ENCODE measurements around the gene RSRC1.
"Not testable (repeated sequence)": the region's sequence is repeated elsewhere in the genome, so short reads cannot be mapped to it uniquely, and the experiment has no call there.

RSRC1 gene

GRCh38 chr3:158221426-158221825, 111.5 kb downstream of the RSRC1 start:
- DNase-seq, result no peak

GRCh38 chr3:158226429-158226828, 116.5 kb downstream of the RSRC1 start:
- DNase-seq, result no peak

- DNase-seq, result not testable (repeated sequence)
These were observed 119.1 kb downstream of the RSRC1 start for GRCh38 chr3:158228942-158229341.

DNA sequence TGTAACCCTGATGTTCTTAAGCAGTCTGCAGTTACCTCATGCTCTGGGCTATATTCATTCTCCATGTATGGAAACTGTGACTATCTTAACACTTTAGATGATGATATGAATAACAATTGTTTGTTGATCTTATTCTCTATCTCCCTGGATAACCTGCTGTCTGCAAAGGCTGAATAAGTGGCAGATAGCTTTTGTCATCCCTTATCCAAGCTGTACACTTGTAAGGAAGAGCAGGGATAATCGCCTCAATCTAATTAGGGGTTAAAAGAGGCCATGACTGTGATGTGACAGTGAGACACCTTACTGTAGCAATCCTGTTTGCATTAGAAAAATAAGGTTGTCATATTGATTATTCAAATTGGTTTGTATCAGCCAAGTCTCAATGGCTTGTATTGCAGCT, 123.9 kb downstream of the RSRC1 start:
- DNase-seq, result no peak

DNA sequence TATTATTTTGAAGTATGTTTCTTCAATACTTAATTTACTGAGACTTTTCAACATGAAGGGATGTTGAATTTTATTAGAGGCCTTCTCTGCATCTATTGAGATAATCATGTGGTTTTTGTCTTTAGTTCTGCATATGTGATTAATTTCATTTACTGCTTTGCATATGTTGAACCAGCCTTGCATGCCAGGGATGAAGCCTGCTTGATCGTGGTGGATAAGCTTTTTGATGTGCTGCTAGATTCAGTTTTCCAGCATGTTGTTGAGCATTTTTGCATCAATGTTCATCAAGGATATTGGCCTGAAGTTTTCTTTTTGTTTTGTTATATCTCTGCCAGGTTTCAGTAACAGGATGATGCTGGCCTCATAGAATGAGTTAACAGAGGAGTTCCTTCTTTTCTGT, 134.4 kb downstream of the RSRC1 start:
- DNase-seq, result no peak

DNA sequence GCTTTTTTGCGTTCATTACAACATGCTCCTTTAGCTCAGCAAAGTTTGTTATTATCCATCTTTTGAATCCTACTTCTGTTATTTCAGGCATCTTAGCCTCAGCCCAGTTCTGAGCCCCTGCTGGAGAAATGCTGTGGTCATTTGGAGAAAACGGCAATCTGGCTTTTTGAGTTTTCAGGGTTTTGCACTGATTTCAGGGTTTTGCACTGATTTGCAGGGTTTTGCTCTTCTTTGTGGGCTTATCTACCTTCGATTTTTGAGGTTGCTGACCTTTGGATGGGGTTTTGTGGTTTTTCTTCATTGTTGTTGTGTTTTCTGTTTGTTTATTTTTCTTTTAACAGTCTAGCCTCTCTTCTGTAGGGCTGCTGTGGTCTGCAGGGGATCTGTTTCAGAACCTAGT, 137.4 kb downstream of the RSRC1 start:
- DNase-seq, result no peak

- no peak for DNase-seq
These were observed 138.4 kb downstream of the RSRC1 start for GRCh38 chr3:158248261-158248660.

DNA sequence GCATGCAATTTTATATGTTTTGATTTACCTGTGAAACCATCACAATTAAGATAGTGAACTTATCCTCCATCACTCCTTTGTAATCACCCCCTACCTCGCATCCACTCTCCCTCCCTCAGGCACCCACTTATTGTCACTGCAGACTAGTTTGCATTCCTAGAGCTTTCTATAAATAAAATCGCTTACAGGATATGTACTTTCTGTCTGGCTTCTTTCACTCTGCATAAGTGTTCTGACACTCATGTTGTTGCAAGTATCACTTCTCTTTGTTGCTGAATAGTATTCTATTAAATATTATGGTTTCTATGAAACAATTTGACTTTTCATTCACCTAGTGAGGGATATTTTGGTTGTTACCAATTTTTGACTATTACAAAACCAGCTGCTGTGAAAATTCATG, 139.3 kb downstream of the RSRC1 start:
- DNase-seq, result no peak

- DNase-seq, result no peak
These were observed 148.7 kb downstream of the RSRC1 start for GRCh38 chr3:158258619-158259018.

DNA sequence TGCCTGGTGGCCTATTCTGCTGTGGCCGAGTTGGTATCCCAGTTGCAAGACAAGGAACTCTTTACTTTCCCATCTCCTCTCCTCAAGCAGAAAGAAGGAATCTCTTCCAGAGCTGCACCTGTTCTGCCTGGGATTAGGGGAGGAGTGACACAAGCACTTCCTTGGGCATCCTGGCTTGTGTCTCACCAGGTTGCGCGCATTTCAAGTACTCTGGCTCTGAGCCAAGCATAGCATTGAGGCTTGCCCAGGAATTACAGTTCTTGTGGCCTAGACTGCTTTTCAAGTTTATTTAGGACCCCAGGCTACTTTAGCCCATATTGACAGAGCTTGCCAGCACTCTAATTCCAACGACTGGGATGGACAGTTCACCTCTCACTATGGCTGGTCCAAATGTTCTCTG, 150.5 kb downstream of the RSRC1 start:
- DNase-seq, result no peak

DNA sequence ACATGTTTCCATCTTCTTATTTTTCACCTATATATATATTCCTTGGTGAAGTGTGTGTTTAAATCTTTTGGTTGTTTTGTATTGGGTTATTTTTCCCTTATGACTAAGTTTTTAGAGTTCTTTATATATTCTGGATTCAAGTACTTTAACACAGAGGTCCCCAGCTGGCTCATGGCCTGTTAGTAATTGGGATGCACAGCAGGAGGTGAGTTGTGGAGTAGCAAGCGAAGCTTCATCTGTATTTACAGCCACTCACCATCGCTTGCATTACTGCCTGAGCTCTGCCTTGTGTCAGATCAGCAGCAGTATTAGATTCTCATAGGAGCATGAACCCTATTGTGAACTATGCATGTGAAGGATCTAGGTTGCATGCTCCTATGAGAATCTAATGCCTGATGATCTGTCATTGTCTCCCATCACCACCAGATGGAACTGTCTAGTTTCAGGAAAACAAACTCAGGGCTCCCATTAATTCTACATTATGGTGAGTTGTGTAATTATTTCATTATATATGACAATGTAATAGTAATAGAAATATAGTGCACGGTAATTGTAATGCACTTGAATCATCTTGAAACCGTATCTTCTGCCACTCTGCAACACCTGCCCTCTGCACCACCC, 151.6 kb downstream of the RSRC1 start:
- no peak for DNase-seq

- DNase-seq, result no peak
These were observed 155.0 kb downstream of the RSRC1 start for GRCh38 chr3:158264894-158265293.

GRCh38 chr3:158267015-158267414, 157.1 kb downstream of the RSRC1 start:
- no peak for DNase-seq

- DNase-seq, result no peak
These were observed 160.1 kb downstream of the RSRC1 start for GRCh38 chr3:158269942-158270341.

- no peak for DNase-seq
These were observed 162.2 kb downstream of the RSRC1 start for GRCh38 chr3:158272081-158272480.

DNA sequence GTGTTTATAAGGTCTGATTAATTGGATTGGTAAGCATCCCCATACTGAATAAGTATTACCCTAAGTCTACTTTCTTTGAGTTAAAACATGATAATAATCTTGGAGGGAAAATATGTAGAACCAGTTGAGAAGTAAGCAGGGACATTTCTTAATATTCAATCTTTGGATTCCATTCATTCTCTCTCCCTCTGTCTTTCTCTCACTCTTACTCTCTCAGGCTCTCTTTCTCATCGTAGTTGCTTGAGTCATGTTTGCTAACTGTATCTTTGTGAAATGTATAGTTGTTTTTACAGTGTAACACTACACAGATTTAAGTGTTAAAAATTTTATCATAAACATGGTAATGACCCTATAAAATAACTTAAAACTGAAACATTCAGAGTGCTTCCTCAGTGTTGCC, 163.8 kb downstream of the RSRC1 start:
- no peak for DNase-seq

DNA sequence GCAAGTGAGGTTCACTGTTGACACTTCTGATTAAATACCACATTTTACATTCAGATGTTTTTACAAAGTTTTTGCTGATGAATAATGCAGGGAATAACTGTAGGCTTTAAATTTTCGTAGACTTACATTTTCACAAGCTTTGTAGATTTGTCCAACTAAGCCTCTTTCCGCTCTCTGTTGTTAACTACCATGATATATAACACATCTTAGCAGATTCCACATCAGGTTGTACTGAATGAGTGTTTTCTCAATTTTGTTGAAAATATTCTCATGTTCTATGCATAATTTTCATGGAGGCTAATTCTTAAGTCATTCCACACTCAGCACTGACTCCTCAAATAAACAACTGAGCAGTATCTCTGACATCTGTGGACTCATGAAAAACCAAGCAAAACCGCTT, 168.3 kb downstream of the RSRC1 start:
- DNase-seq, result no peak

DNA sequence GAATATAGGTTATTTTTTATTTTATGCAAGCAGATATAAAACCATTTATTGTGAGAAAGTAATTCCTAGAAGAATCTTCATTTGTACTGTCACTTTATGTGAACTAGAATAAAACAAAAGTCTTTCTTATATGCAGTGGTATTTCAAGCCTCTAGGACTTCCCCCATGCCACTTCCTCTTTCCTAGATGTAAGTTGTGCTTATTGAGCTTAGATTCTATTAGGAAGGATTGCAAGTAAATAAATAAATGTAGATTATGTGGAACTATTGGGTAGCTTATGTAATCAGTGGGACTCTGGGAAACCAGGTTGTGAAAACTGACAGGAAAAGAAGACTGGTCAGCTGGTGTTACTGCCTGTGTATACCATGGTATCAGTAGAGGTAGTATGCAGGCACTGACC, 169.7 kb downstream of the RSRC1 start:
- DNase-seq, result no peak

DNA sequence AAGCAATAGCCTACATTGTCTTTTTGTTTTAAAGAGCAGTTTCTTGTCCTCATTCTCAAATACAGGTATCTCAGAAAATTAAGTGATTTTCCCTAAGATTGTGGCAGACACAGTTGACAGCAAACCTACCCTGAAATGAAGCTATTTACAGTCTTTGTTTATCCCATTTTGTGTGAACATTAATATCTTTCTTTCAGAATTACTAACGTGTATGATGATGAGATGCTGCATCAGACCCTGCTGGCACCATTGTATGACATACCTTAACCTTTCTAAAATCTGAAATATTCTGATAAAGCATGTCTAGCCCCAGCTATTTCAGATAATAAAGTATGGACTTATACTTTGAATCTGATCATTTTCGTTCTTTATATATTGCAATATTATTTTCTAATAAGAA, 185.9 kb downstream of the RSRC1 start:
- DNase-seq, result no peak

DNA sequence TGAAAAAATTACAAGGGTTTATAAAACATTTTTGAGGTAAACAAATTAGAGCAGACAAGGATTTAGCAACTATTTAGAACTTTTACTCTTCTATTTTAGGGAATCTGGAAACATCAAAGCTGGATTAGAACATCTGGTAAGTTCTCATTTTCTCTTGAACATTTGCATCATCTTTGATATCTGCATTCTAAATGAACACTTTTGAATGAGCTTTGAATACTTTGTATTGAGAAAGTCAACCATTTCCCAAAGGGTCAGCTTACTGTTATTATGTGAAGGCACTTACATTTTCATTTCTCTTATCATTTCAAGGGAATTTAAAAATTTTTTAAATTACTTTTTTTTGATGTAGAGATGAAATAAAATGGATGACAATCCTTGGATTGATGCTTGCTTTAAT, 188.1 kb downstream of the RSRC1 start:
- DNase-seq, result no peak

DNA sequence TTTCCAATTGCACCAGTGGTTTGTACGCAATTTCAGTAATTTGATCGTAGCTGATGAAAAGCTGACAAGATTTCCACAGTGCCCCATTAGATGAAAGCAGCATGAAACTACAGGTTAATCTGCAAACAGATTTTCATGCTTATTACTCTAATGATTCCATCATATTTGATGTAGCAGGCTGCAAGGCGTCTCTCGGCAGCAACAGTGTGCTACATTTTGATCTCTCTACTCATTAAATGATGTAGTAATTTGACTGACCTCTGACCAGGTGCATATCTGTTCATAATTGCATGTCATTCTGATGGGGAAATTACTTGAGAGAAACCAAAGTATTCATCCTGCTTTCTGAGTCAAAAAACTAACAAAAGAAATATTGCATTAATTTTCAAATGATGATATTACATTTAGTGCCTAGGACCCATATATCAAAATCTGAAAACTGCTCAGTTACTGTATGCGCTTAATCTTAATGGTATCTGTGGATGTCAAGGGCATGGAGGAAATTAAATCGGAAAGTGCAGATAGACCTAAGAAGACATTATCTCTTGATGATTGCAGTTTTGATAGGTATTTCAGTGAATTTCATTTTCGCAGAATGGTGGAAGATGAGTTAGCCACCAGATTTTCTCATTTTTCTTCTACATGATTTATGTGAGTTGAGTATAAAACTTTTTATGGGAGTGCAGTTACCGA, 198.5 kb downstream of the RSRC1 start:
- DNase-seq, result no peak

GRCh38 chr3:158312560-158313141, 202.8 kb downstream of the RSRC1 start:
- DNase-seq, result no peak

DNA sequence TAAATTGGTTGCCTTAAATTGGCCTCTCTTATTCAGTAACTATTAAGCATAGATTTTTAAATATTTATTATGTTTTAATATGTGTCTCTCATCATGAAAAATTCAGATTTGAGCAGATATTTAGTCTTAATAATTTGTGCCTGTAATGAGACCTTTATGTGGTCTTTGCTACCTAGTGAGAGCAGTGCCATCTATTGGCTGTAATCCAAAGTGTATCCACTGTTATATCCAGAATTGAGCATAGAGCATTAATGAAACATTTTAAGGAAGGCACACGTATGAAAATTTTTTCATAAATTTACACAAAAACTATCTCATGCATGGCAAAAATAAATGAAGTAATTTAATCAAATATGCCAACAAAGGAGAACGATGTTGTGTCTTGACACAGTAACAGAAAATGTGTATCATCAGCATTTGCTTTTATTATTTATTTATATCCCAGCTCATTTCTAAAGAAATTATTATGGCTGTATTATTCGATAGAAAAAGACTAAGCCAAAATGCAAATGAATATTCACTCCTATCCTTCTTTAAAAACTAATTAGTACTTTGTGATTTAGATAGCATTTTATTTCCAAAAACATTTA, 203.5 kb downstream of the RSRC1 start:
- DNase-seq, result no peak
